Activated CD4-positive, alpha-beta T cell treated with anti-CD3 and anti-CD28 coated beads for 48 hours (primary cell): ENCODE measurements around the gene STUB1.

Experiments used
- DNase-seq: peaks from one replicate; pipeline ENCODE4 v3.0.0-alpha.2; 2020

Gene STUB1

GRCh38 chr16:679814-680624 lies at the start of gene STUB1:
Gene STUB1 (plus strand): TSS chr16:680410. CDS start chr16:680526, 116 bp downstream.
- peak; percentile 94 for DNase-seq

GRCh38 chr16:630815-631405 lies 49.3 kb upstream of the STUB1 start, which contains the start of gene WFIKKN1:
Gene WFIKKN1 (plus strand): TSS chr16:630985. CDS start chr16:631254, 269 bp downstream.
- no peak for DNase-seq

- DNase-seq: no peak
Measured at GRCh38 chr16:631808-632358, 48.3 kb upstream of the STUB1 start.

- no peak for DNase-seq
Measured at GRCh38 chr16:632486-633335, 47.5 kb upstream of the STUB1 start.

- no peak for DNase-seq
Measured at GRCh38 chr16:633336-634050, 46.7 kb upstream of the STUB1 start.

- no peak for DNase-seq
Measured at GRCh38 chr16:634051-634670, 46.0 kb upstream of the STUB1 start.

GRCh38 chr16:634996-635395 lies 45.2 kb upstream of the STUB1 start:
- DNase-seq: no peak

GRCh38 chr16:635573-636205 lies 44.5 kb upstream of the STUB1 start:
- peak; percentile 40 for DNase-seq

- DNase-seq: peak; percentile 95
Measured at GRCh38 chr16:636206-637080, 43.8 kb upstream of the STUB1 start, which contains the start of gene METTL26. Gene METTL26 (minus strand): TSS chr16:636305. CDS start chr16:636290, 15 bp downstream.

GRCh38 chr16:637081-638018 lies 42.9 kb upstream of the STUB1 start:
- DNase-seq: peak; percentile 91

GRCh38 chr16:638034-638543 lies 42.1 kb upstream of the STUB1 start:
- DNase-seq: no peak

GRCh38 chr16:638836-639235 lies 41.4 kb upstream of the STUB1 start:
- no peak for DNase-seq

GRCh38 chr16:640614-641013 lies 39.6 kb upstream of the STUB1 start:
- no peak for DNase-seq

GRCh38 chr16:641326-642188 lies 38.7 kb upstream of the STUB1 start, which contains the start of gene MCRIP2:
Gene MCRIP2 (plus strand): TSS chr16:641828. CDS start chr16:641992, 164 bp downstream.
- peak; percentile 81 for DNase-seq

GRCh38 chr16:642189-643049 lies 37.8 kb upstream of the STUB1 start:
- DNase-seq: peak; percentile 49

- no peak for DNase-seq
Measured at GRCh38 chr16:643050-643368, 37.2 kb upstream of the STUB1 start.

GRCh38 chr16:644556-644955 lies 35.7 kb upstream of the STUB1 start:
- no peak for DNase-seq
